Choroid plexus epithelial cell (primary cell): ENCODE data around the gene AATK.

Source experiments
- DNase-seq: peaks from one replicate; pipeline ENCODE4 v3.0.0-alpha.2; 2010; ENCODE audit warnings: low read depth
- H3K4me3 ChIP-seq: 2 replicates; pipeline ENCODE4 v1.5.1; 2011; ENCODE audit warnings: low read depth, mild to moderate bottlenecking, control low read depth, low read length, moderate library complexity
- TF ChIP-seq, protein P1 (sequence below): conservative IDR thresholded peaks from 2 replicates; pipeline ENCODE4 v1.5.1; 2011; ENCODE audit warnings: low read depth, mild to moderate bottlenecking, control low read depth, inconsistent platforms, low read length, moderate library complexity

The AATK gene

DNA sequence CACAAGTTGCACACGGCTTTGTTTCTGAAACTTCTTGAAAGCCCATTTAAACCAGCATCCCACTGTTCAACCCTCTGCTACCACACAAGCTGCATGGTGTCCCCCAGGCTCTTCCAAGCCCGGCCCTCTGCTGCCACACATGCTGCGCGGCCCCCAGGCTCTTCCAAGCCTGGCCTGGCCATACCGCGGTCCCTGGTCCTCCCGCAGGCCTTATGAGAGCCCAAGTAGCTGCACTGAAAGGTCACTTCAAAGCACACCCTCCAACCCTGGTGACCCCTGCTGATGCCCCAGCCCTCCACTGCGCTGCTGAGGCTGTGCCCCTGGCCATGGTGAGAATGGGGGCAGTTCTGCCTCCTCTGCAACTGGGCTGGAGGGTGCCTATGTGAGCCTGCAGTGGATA is 26.6 kb downstream of the AATK start:
- TF ChIP-seq, protein P1, sequence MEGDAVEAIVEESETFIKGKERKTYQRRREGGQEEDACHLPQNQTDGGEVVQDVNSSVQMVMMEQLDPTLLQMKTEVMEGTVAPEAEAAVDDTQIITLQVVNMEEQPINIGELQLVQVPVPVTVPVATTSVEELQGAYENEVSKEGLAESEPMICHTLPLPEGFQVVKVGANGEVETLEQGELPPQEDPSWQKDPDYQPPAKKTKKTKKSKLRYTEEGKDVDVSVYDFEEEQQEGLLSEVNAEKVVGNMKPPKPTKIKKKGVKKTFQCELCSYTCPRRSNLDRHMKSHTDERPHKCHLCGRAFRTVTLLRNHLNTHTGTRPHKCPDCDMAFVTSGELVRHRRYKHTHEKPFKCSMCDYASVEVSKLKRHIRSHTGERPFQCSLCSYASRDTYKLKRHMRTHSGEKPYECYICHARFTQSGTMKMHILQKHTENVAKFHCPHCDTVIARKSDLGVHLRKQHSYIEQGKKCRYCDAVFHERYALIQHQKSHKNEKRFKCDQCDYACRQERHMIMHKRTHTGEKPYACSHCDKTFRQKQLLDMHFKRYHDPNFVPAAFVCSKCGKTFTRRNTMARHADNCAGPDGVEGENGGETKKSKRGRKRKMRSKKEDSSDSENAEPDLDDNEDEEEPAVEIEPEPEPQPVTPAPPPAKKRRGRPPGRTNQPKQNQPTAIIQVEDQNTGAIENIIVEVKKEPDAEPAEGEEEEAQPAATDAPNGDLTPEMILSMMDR, result no peak
- DNase-seq, result no peak
- no peak overlapping the region for H3K4me3 ChIP-seq

DNA sequence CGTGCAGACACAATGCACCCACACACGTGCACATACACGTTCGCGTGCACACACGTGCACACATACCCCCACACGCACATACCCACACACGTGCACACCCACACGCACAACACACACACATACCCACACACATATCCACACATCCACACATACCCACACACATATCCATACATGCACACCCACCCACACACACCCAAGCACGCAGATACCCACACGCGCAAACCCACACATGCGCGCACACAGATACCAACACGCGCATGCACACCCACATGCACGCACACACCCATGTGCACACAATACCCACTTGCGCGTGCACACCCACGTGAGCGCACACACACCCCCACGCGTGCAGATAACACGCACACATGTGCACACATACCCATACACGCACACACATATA is 27.5 kb downstream of the AATK start:
- TF ChIP-seq, protein P1, result no peak
- no peak overlapping the region for H3K4me3 ChIP-seq
- DNase-seq, result no peak

DNA sequence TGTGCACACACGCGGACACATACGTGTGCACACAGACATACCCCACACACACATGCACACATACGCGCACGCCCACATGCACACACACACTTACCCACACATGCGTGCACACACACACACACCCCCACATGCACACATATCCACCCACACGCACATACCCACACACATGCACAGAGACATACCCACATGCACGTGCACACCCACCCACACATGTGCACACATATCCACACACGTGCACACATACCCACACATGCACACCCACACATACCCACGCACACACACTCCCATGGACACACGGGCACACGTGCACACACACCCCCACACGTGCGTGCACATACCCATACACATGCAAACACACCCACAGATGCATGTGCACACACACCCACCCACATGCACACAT is 27.9 kb downstream of the AATK start:
- TF ChIP-seq, protein P1, result no peak
- no peak for DNase-seq
- H3K4me3 ChIP-seq, result no peak overlapping the region

DNA sequence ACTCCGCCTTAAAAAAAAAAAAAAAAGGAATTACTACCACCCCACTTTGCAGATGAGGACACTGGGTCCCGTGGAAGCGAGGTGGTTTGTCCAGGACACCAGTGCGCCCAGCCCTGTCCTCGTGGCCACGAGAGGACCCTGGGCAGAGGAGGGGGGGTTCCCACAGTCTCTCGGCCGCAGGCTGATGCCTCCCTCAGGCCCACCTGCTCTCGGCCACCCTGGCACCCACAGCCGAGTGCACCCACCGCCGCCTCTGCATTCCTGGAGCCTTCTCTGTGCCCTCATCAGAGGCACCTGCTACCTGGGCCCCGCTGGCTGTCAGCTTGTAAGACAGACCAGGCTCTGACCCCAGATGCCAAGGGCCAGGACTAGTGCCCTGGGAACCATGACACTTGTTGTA is 28.8 kb downstream of the AATK start:
- no peak overlapping the region for H3K4me3 ChIP-seq
- no peak for DNase-seq
- TF ChIP-seq, protein P1, result no peak

DNA sequence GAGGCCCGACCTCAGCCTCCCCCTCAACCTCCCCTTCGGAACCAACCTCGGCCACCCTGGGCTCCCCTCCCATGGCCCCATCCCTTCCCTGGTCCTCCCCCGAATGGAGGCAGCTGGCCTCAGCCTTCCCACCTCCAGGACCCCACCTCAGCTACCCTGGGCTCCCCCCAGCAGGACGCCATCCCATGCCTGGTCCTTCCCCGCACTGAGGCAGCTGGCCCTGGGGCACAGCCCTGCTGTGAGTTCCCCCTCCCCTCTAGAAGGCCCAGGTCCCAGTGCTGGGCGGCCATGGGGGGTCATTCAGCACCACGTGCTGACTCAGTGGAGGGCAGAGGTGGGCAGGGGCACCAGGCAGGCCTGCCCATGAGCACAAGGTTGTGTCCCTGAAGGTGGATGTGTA is 29.7 kb downstream of the AATK start:
- no peak overlapping the region for H3K4me3 ChIP-seq
- TF ChIP-seq, protein P1, result no peak
- DNase-seq, result no peak

DNA sequence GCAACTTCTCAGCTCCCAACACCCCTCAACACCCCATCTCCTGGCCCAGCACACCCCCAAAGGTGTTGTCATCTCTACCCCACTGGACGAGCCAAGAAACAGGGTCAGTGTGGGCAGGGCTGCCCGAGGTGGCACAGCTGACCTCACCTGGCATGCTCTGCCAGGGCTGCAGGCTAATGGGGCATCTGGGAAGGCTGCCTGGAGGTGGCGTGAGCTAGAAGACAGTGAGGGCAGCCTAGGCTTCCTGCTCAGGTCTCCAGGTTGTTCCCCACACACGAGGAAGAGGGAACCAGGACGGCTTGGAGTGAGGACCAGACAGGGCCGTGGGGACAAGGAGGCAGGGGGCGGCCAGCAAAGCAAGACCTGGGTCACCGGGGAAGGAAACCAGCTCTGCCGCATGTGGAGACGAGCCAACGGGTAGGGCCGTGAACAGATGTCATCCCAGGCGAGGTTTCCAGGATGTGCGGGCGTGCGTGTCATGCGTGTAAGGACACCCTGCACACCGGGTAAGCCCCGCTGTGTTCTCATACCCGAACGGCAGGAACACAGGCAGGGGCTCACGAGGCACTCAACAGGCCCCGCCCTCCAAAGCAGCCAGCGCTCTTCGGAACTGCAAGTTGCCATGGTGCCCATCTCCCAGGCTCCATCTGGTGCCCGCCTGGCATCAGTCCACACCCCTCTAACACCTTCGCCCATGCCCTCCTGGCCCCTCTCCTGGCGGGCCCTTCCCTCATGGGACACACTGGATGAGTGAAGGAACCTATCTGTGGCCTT is 30.3 kb downstream of the AATK start:
- H3K4me3 ChIP-seq, result no peak overlapping the region
- DNase-seq, result no peak
- TF ChIP-seq, protein P1, result no peak
